Activated naive CD4-positive, alpha-beta T cell treated with anti-CD3 and anti-CD28 coated beads, Interleukin-2, amount 50 U/mL, for 72 hours (primary cell): ENCODE measurements around the gene KRT6C. TPM values are rescaled to one million over a fixed set of nuclear protein-coding genes. Genes with fewer than 3 reads are reported as not detected.
"Not testable (repeated sequence)": the region's sequence is repeated elsewhere in the genome, so short reads cannot be mapped to it uniquely, and the experiment has no call there.

ENCODE experiments used
- ATAC-seq, 2 donors: fragments of 150-1000 bp; cut with Tn5 transposase; 2 replicates each; pipeline ENCODE4 v1.10.0; 2021; ENCODE audit warnings: mild to moderate bottlenecking in 2 of 2, moderate library complexity in 2 of 2
- DNase-seq, 2 donors: peaks; one replicate each; pipeline ENCODE4 v3.0.0; 2021 to 2022; ENCODE audit warnings: low spot score in 2 of 2
- H3K27ac Mint-ChIP-seq, 2 donors: one replicate each; pipeline ENCODE4 v1.8.0; 2022; ENCODE audit warnings: mild to moderate bottlenecking in 2 of 2, mixed read lengths in 2 of 2
- H3K36me3 Mint-ChIP-seq, 2 donors: one replicate each; pipeline ENCODE4 v1.8.0; 2022; ENCODE audit warnings: mixed read lengths in 2 of 2
- H3K9me3 Mint-ChIP-seq, 2 donors: one replicate each; pipeline ENCODE4 v1.8.0; 2022; ENCODE audit warnings: mixed read lengths in 2 of 2
- total RNA-seq, 2 donors: library from RNA; stranded (reverse); gene quantifications; one replicate each; pipeline ENCODE4 v1.2.3, GENCODE V29; 2022

KRT6C gene
- total RNA-seq, 2 donors from 2014 or later = not detected

DNA sequence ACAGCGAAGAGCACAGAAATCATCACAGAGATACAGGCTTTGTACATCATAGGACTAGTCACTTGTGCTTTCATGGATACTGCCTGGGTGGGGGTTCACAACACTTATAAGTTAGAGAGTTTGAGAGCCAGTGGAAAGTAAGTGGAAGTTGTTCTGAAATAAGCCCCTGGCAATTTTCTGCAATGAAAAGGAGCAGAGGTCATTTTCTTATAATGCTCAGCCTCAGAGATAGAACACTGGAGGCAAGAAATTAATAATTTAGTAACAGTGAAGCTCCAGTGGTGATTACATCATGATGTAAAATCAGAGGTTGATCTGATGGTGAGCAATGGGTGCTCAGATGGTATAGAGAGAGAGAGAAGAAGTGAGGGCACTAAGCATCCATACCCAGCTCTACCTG is 13.6 kb upstream of the KRT6C start:
- peaks cover 5 to 9% of the 10 kb centered on the region in 2 donors for H3K9me3 Mint-ChIP-seq
- DNase-seq = no peak
- peaks cover 0 to 9% of the 10 kb centered on the region in 2 donors for H3K36me3 Mint-ChIP-seq
- no peak for ATAC-seq
- no peak overlapping the region for H3K27ac Mint-ChIP-seq

DNA sequence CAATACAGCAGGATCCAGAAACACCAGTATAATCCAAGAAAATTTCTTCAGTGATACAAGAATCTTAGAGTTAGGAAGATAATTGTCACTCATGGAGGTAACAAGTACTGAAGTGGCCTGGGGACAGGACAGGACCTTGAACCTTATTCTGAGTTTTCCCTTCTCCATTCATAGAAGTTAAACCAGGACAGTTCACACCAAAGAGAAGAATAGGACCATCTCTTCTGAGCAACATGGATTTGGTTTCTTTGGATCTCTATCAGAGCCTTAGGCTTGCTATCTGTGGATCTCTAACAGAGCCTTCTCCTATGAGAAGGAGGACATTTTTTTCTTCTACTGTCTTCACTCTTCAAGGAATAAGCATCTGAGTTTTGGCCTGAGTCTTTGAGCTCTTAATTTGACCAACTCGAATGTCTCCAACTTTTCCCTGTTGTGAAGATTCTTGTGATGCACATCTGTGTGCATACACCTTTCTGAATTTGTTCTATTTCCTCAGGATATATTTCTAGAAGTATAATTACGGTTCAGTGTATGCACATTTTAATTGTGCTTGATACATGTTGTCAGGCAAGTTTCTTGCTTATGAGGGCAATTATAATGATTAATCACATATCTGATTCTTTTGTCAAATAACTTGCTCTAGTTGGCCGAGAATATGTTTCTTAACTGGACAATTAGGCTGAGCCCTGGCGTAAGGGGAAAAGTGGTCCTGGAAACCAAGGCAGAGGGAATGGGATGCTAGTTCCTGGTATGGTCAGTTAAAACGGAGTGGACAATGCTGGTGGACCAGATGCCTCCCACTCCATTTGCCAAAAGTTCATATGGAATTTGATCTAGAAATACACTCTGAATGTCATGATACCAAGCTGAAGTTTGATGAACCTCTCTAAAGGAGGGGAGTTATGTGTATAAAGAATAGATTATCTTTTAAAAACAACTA is 12.8 kb upstream of the KRT6C start:
- Mint-ChIP-seq H3K9me3 (peaks cover 5 to 9% of the 10 kb centered on the region in 2 donors), H3K27ac (no peak overlapping the region), H3K36me3 (peaks cover 0 to 9% of the 10 kb centered on the region in 2 donors)
- ATAC-seq (no peak), DNase-seq (no peak)

DNA sequence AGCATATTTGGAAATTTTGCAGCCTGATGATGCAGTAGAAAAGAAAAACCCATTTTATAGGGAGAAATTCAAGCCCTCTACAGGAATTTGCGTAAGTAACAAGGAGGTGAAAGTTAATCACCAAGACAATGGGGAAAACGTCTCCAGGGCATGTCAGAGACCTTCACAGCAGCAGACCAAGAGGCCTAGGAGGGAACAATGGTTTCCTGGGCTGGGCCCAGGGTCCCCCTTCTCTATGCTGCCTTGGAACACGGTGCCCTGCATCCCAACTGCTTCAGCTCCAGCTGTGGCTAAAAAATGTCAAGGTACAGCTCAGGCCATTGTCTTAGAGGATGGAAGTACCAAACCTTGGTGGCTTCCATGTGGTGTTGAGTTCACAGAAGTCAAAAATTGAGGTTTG is 6.5 kb upstream of the KRT6C start:
- Mint-ChIP-seq H3K9me3 (peaks cover 4 to 15% of the 10 kb centered on the region in 2 donors), H3K36me3 (peaks cover 0 to 6% of the 10 kb centered on the region in 2 donors), H3K27ac (no peak overlapping the region)
- DNase-seq = no peak
- no peak for ATAC-seq

DNA sequence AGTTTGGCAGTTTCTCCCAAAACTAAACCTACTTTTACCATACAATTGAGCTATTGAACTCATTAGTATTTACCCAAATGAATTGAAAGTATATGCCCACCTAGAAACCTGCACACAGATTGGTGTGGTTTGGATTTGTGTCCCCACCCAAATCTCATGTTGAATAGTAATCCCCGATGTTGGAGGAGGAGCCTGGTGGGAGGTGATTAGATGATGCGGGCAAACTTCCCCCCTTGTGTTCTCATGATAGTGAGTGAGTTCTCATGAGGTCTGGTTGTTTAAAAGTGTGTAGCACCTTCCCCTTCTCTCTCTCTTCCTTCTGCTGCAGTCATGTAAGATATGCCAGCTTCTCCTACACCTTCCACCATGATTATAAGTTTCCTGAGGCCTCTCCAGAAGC is 4.0 kb upstream of the KRT6C start:
- no peak for DNase-seq
- no peak for ATAC-seq
- Mint-ChIP-seq H3K36me3 (no peaks in the 10 kb centered on the region), H3K27ac (no peak overlapping the region), H3K9me3 (peaks cover 0 to 11% of the 10 kb centered on the region in 2 donors)

DNA sequence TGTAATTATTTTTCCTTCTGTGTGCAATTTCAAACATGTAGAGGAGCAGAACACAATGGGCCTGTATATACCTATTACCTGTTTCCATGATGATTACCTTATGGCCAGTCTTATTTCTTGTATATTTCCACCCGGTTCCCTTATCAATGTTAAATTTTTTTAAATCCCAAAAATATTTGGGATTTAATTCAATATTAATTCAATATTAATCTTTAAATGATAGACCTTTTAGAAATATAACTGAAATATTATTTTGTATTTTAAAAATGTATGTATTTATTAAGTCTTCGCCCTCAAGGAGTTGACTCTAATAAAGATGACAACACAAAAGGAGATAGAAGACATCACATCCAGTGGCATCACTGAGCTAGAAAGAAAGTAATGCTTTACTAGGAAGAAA is 607 bp upstream of the KRT6C start:
- DNase-seq (no peak), ATAC-seq (no peak)
- H3K27ac Mint-ChIP-seq = no peak overlapping the region
- peaks cover 0 to 5% of the 10 kb centered on the region in 2 donors for H3K9me3 Mint-ChIP-seq
- no peaks in the 10 kb centered on the region for H3K36me3 Mint-ChIP-seq

DNA sequence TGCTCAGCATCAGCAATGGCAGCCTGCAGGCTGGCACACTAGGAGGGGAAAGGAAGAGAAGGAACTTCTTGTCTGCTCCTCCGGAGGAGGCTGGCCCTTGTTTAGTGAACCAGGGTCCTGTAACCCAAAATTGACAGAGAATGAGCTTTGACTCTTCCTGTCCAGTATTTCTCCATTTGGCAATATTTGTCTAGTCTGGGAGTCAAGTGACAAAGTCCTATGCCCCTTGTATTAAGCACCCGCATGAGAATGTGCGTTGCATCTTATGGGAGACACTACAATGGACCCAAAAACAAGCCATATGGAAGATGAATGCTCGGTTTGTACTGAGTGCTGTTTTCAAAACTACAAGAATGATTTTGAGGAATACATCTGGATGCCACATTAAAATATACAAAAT is 3.8 kb downstream of the KRT6C start:
- H3K36me3 Mint-ChIP-seq = no peaks in the 10 kb centered on the region
- no peaks in the 10 kb centered on the region for H3K9me3 Mint-ChIP-seq
- ATAC-seq (no peak), DNase-seq (no peak)
- H3K27ac Mint-ChIP-seq = no peak overlapping the region

DNA sequence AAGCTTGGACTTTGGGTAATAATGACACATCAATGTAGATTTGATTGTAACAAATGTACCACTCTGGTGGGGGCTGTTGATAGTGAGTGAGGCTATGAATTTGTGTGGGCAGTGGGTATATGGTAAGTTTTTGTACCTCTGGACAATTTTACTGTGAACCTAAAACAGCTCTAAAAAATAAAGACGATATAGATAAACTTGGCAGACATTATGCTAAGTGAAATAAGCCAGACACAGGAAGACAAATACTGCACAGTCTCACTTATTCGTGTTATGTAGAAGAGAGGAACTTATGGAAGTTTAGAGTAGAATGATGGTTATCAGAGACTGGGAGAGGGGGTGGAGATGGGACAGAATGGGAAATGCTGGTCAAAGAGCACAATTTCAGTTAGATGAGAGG is 8.7 kb downstream of the KRT6C start:
- no peaks in the 10 kb centered on the region for H3K36me3 Mint-ChIP-seq
- no peak for DNase-seq
- no peaks in the 10 kb centered on the region for H3K9me3 Mint-ChIP-seq
- H3K27ac Mint-ChIP-seq = no peak overlapping the region
- ATAC-seq = no peak

DNA sequence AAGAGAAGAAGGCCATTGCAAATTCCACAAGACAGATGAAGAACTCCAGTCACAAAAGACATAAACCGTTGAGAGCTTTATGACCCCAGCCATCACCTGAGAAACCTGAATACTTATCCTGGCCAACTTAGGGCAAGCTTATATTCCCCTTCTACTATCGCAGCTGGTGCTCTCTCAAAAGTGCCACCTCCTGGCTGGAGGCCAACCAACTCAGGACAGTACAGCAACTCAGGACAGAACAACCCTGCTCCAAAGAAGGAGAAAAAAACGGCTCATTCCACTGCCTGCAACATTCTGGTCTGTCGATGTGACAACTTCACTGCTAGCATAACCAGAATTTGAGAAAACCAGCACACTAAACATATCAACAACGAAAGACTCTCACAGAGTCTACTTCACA is 11.9 kb downstream of the KRT6C start:
- H3K36me3 Mint-ChIP-seq = no peaks in the 10 kb centered on the region
- ATAC-seq (no peak), DNase-seq (no peak)
- no peaks in the 10 kb centered on the region for H3K9me3 Mint-ChIP-seq
- no peak overlapping the region for H3K27ac Mint-ChIP-seq

DNA sequence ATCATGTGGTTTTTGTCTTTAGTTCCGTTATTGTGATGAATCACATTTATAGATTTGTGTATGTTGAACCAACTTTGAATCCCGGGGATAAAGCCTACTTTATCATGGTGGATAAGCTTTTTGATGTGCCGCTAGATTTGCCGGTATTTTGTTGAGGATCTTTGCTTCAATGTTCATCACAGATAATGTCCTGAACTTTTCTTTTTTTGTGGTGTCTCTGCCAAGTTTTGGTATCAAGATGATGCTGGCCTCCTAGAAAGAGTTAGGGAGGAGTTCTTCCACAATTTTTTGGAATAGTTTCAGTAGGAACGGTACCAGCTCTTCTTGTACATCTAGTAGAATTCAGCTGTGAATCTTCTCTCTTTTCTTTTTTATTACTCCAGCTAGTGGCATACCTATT is 14.7 kb downstream of the KRT6C start:
- no peak overlapping the region for H3K27ac Mint-ChIP-seq
- ATAC-seq (no peak), DNase-seq (no peak)
- H3K36me3 Mint-ChIP-seq = no peaks in the 10 kb centered on the region
- no peaks in the 10 kb centered on the region for H3K9me3 Mint-ChIP-seq

DNA sequence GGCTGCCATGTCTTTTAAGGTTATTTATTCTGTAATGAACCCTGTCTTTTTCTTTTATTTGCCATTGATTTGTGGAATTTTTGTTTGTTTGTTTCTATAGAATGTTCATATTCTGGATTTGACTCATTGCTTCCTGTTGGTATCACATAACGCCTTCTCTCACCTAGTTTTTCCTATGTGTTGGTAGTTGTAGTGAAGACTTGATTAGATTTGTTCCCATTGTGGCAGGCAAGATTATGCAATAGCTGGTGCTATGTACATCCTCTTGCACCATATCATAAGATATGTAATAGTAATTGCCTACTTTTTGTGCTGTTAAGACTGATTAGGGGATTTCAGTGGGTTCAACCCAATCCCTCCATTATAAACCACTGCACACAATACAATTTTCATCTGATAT is 17.8 kb downstream of the KRT6C start:
- no peaks in the 10 kb centered on the region for H3K9me3 Mint-ChIP-seq
- ATAC-seq = no peak

DNA sequence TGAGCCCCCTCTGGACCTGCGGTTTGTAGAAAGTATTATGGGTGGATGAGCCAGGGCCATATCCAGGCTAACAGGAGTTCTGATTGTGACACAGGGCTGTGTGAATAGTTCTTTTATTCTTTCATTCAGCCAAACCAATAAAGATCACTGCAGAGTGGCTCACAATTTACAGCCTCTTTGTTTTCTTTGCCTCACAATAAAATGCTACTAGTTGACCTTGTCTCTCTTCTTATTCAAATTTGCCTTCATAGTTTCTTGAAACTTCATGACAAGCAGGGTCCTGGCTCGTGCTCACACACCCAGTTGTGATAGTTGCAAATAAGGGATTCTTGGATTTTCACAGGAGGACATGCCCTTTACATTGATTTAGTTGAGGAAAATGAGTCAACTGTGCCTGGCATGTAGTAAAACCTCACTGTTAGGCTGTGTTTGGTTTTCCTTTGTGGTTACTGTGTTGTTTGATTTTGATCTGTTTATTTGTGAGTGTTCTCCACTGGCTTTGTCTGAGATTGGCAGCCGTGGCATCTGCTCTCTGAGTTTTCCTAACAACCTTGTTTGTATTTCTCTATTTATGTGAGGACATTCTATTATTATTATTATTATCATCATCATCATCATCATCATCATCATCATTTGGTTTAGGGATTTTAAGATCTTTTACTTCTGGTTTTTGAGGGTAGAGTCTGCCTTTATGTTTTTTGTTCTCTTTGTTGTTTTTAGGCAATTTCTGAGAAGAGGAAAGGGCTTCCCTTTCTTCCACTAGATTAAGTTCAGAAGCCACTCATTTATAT is 19.0 kb downstream of the KRT6C start:
- DNase-seq (no peak), ATAC-seq (no peak)
- H3K36me3 Mint-ChIP-seq = no peaks in the 10 kb centered on the region
- H3K9me3 Mint-ChIP-seq = no peaks in the 10 kb centered on the region
- no peak overlapping the region for H3K27ac Mint-ChIP-seq

More for the DNA sequence above, 17.8 kb downstream of the KRT6C start:
- DNase-seq = no peak
- Mint-ChIP-seq H3K27ac (no peak overlapping the region), H3K36me3 (no peaks in the 10 kb centered on the region)

DNA sequence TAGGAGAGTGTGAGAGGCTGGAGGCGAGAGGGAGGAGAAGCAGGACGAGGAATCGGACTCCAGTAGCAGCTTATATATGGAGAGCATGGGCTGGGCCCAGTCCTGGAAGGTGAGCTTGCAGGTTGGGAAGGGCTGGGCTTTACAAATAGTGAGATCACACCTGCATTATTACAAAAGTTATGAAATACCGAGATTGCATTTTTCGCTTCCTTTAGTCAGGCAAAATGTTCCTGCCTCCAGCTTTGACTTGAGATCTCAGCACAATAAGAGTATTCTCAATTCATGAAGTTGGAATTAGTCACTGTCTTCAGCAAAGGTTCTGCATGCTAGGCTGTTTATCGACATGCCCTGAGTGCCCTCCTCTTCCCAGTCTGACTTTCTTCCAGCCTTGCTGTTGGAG is 21.5 kb downstream of the KRT6C start, which contains the start of gene KRT6B:
TSS of gene KRT6B (minus strand) at position 46 of the 400 bp plus-strand sequence. CDS start 68 bp downstream, outside the sequence.
- Mint-ChIP-seq H3K27ac (no peak within 1 kb of the TSS), H3K36me3 (no peaks in the 10 kb centered on the region), H3K9me3 (no peaks in the 10 kb centered on the region)
- ATAC-seq = no peak
- DNase-seq = no peak

DNA sequence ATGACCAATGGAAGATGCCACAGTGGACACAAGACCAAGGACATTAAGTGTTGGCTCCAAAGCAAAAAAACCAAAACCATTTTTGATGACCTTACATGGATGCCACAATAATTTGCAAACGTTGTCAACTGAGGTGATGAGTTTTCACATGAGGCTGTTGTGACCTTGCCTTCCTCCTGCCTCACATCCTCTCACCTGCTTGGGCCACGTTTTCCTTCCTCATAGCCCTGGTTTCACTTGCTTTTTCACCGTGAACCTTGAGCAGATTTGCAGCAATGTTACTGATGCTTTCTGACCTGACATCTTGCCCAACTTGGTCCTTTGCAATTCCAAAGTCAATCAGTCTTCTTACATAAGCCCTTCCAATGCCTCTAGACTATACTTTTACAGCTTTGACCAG is 25.4 kb downstream of the KRT6C start:
- H3K9me3 Mint-ChIP-seq = no peaks in the 10 kb centered on the region
- H3K36me3 Mint-ChIP-seq = no peaks in the 10 kb centered on the region
- no peak overlapping the region for H3K27ac Mint-ChIP-seq
- ATAC-seq (no peak), DNase-seq (no peak)

DNA sequence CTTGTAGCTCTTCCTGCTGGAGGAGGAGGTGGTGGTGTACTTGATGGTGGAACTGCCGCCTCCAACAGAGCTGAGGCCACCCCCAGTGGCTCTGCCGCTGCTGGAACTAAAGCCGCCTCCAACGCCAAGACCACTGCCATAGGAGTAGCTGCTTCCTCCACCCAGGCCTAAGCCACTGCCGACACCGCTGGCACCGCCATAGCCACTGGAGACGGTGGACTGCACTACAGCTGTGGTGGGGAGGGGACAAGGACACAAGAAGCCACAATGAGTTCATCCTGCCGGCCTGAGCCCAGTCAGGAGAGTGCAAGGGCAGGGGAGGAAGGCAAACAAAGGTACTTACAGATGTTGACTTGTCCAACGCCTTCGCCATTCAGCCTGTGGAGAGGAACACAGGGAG is 26.4 kb downstream of the KRT6C start:
- not testable (repeated sequence) for DNase-seq, ATAC-seq, H3K9me3 Mint-ChIP-seq, H3K36me3 Mint-ChIP-seq, H3K27ac Mint-ChIP-seq

DNA sequence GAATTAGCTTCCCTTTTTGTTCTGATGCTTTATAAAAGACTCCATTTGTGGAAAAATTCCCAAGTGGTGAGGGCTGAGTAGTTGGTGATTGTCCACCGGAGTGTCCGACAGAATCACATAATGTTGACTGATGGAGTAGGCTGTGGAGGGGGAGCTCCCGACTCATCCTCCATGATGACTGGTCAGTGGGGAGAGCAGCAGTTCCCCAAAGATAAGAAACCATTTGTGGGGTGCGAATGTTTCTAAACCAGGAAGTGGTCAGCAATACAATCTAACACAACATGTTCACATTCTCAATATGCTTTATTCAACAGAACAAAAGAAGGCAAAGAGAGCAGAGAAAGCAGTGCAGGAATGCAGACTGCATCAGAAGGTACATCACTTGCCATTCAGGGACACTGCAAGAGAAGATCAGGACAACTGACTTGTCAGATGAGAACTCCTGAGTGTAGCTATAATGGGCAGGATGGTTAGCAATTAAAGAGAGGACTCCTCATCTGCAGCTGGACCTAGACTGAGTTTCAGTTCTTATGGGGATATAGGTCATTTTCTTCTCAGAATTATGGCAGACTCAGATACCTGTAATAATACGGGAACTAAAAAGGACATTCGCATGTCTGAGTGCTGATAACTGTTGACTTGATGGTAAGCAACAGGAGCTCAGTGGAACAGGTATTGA is 27.1 kb downstream of the KRT6C start:
- no peak for DNase-seq
- Mint-ChIP-seq H3K27ac (no peak overlapping the region), H3K36me3 (no peaks in the 10 kb centered on the region), H3K9me3 (no peaks in the 10 kb centered on the region)
- ATAC-seq = no peak

DNA sequence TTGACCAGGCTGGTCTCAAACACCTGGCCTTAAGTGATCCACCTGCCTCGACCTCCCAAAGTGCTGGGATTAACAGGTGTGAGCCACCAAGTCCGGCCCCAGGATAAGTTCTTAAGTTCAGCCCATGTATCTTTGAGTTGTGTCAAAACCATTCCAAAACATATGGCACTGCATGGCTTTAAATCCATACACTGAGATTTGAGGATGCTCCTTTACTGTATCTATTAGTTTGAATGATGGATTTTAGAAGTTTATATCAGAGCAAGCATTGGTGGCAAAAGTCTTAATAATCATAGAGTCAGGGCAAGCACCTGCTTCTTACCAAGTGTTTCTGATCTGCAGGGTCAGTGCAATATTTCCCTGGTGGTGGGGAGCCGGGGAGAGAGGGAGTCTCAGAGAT is 27.7 kb downstream of the KRT6C start:
- no peaks in the 10 kb centered on the region for H3K36me3 Mint-ChIP-seq

More for the DNA sequence above, 27.7 kb downstream of the KRT6C start:
- no peaks in the 10 kb centered on the region for H3K9me3 Mint-ChIP-seq
- no peak overlapping the region for H3K27ac Mint-ChIP-seq
- no peak for ATAC-seq
- no peak for DNase-seq
